Measurements from ENCODE around the gene SUSD2.

SUSD2 gene

DNA sequence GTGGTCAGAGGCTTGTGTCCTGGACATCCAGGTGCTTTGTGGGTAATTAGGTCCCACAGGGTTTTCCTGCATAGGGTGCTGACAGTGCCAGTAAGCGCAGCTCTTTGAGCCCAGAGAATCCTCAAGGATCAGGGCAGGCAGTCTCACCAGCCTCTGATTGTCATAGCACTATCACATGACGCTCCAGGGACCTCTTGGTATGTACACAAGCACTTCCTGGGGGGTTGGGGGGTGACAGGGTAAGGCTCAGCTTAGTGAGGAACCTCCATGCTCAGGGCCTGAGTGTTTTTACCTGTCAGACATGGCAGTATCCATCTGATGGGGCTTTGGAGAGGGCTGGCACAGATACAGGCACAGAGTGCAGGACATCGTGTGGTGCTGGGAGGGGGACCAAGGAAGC is 27.9 kb upstream of the SUSD2 start:
- DNase-seq (ENCODE audit: low read depth in 1 of 2, low spot score in 1 of 2) = no peak

DNA sequence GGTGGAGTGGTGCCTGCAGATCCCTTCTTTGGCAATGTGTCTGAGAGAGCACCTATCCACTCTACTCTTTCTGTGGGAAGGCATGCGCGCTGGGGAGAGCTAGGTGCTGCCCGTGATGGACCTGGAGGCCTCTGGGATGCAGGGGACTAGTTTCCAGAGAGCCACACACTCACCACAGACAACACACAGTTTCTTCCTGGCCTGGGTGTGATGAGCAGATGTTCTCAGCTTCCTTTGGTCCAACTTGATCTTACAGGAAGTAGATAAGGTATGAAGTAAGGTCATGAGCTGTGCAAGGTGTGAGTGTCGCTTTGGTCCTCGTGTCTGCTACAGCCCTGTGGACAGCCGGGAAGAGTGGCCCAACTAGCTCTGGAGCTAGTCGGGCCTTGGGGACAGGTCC is 27.3 kb upstream of the SUSD2 start:
- DNase-seq (ENCODE audit: low read depth in 1 of 2, low spot score in 1 of 2) = no peak

DNA sequence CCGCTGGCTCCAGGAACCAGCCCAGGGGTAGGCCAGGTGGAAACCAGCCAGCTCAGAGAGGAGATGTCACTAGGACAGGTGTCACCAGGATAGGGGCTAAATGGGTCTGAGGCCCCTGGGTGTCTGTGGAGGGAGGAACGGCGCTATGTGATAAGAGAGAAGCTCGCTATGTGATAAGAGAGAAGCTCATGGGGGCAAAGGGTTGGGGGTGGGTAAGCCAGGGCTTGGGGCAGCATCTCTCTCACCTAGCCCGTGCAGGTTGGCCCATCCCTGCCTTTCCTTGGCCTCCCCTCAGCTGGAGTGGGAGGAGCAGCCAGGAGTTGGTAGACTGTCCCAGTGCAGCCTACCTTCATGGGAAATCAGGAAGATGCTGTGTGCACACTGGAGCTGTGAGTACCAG is 26.5 kb upstream of the SUSD2 start:
- DNase-seq (ENCODE audit: low read depth in 1 of 2, low spot score in 1 of 2) = no peak

DNA sequence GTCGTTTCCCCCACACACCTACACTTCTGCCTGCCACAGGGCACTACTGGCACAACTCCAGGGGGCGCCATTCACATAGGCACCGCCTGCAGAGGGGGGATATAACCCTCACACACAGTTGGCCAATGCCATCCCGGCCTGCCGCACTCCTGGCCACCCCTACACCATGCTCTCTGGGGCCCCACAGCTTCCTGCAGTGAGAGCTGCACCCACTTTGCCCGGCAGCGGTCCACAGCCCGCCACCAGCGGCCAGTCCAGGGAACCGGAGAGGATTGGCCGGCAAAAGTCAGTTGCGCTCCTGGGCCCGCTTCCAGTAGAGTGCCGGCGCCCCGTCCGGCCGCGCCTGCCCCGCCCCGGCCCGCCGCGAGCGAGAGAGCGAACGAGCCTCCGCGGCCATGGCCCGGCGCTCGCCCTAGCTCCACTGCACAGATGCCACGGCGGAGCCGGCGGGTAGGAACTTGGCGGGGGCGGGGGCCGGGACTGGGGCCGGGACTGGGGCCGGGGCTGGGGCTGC is 25.6 kb upstream of the SUSD2 start:
- DNase-seq (ENCODE audit: low read depth in 1 of 2, low spot score in 1 of 2) = peak in 1 of 2 donors; percentile 27

DNA sequence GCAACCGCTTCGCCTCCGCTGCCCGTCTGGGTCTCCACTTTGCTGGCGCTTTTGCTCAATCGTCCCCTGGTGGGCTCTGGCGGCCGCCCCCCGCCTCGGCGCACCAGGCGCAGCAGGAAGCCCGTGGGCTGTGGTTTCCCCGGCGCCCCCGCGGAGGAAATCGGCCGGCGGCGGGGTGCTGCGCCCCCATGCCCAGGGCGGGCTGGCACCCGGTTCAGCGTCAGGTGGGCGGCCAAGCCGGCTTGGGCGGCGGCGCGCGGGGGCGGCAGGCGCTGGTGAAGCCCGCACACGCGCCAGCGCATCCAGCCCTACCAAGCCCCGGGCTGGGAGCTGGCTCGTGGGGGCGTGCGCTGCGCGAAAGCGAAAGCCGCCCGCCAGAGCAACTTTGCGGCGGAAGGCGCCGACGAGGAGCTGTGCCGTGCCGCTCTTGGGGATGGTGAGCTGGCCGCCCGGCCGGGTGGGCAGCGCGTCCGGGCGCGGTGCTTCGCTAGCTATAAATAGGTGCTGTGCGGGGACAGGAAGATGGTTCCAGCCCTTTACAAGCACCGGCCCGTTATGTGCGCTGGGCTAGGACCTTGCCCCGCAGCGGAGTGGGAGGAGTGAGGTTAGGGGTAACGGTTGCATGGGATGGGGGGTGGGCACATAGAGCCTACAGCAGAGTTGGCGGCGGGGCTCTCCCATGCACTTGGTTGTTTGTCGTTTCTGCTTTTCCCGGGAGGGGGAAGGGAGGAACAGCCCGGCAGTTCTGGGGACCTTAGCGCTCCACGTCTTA is 25.0 kb upstream of the SUSD2 start:
- peak in 1 of 2 donors; percentile 37 for DNase-seq (ENCODE audit: low read depth in 1 of 2, low spot score in 1 of 2)

DNA sequence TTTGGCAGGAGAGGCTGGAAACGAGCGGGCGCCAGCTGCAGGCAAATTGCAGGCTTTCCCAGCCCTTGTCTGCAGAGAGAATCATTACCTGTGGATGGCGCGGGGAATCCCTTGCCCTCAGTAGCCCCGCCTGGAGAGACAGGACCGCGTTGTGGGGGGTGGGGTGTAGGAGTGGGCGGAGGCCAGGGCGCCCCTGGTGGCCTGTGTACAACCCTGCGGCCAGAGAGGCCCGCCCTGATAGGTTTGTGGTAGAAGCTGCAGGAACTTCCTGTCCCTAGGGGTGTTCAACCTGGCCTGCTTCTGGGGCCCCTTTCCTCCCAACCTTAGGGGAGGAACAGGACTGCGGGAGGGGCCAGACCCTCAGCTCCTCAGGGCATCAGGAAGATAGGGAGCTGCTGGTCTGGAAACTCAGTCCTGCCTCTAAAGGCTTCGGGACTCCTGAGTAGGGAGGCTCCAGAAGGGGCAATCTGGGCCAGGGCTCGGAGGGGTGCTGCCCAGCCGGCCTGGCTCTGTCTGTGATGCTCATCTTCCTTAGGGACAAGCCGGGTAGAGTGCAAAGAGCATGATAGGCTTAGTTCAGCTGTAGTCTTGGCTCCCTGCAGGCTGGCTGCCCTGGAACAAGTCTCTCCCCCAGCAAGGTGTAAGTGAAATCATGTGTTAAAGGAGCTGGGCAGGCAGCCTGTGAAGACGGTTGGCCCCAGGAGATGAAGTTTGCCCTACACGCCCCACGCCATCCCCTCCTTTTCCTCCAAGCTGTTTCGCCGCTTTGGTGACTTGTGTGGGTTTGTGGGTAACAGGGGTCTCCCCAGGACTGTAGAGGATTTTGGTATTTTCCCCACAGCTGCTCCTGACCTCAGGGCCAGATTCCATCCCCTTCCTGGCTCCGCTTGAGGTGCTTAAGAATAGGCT is 24.1 kb upstream of the SUSD2 start:
- peak; percentile 40 to 68 for DNase-seq (ENCODE audit: low read depth in 1 of 2, low spot score in 1 of 2)

DNA sequence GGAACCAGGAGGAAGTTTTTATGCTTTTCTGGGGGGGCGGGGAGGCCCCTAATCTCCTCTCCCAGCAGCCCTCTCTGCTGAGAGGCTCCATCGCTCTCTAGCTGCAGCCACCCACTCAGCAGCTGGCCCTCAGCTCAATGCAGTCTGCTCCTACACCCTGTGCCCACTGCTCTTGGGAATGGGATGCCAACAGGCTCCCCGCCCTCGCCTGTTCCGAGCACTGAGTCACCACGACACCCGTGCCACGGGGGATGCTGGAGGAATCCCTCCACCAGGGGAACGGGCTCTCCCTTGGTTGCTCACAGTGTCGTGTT is 23.5 kb upstream of the SUSD2 start:
- DNase-seq (ENCODE audit: low read depth in 1 of 2, low spot score in 1 of 2) = no peak

DNA sequence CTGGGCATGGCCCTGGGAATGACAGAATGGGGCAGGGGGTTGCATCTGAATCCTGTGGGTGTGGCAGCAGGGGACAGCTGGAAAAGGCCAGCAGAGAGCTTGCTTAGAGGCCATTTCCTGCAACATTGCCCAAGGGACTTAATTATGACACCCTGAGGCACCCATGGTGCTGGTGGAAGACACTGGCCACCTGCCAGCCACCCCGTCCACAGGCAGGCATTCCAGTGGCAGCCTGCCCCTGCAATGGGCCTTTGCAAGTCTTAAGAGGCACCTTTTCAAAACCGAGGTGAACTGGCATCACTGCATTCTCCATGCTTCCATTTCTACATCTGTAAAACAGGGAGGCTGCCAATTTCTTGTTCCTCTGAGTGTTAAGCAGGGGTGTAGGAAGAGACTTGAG is 21.6 kb upstream of the SUSD2 start:
- DNase-seq (ENCODE audit: low read depth in 1 of 2, low spot score in 1 of 2) = no peak

DNA sequence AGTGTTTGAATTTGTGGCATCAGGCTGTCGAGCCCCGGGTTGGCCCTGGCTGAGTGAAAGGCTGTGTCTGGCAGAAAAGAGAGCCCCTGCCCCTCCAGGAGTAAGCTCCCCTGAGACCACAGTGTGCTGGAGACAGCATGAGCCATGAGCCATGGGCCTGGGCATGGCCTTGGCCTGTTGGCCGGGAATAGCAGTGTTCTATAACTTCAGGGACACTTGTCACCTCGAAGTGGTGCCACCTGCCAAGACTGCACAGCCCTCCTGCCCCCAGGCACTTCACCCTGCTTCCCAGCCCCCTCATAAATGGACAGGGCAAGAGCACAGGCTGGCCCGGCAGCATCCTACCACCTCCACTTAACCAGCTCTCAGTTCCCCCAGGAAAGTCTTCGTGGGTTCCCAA is 20.7 kb upstream of the SUSD2 start:
- no peak for DNase-seq (ENCODE audit: low read depth in 1 of 2, low spot score in 1 of 2)

DNA sequence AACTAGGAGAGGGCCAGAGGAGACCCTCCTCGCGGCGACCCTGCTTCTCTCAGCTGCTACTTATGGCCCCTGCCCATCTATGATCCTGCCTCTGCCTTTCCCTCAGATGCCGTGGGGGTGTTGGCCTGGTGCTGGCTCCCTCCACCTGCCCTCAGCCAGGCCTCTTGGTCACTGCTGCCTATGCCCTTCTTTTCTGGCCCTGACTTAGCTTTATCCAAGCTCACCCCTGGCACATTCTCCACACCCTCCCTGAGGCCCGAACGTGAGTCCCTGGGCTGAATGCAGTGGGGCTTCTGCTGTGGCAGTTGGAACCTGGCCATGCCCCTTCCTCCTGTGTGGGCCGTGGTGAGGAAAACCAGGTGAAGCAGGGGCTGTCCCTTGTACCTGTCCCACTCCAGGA is 19.8 kb upstream of the SUSD2 start:
- no peak for DNase-seq (ENCODE audit: low read depth in 1 of 2, low spot score in 1 of 2)

DNA sequence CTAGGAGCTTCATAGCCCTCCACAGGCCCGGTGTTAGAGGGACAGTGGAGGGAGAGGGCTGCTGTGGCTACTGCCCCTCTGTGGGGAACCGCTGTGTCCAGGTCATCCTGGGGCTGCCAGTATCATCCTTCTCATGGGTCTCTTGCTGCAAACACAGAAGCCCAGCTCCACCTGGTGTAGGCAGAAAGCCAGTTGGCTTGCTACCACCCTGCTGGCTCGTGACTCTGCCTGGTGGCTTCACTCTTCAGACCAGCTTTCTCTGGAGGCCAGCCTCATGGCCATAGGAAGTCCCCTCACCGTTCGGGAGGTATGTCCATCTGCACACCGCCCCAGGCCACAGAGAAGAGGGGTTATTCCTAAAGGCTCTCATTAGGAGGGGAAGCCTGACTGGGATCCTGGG is 19.4 kb upstream of the SUSD2 start:
- no peak for DNase-seq (ENCODE audit: low read depth in 1 of 2, low spot score in 1 of 2)

DNA sequence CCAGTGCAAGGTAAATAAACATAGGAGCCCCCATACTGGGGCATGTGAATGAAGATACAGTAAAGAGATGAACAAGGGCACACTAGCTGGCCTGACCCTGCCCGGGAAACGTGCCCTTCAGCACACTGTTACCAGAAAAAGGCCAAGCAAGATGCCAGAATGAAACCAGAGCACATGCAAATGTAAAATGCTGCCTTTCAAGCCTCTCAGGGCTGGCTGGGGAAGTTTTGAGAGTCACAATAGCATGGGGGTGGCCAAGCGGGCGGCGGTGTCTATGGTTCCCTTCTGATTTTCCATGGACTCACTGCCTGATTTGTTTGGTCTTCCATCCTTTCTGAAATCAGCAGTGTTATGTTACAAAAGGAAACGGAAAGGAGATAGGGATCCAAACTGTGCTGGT is 18.9 kb upstream of the SUSD2 start:
- no peak for DNase-seq (ENCODE audit: low read depth in 1 of 2, low spot score in 1 of 2)

DNA sequence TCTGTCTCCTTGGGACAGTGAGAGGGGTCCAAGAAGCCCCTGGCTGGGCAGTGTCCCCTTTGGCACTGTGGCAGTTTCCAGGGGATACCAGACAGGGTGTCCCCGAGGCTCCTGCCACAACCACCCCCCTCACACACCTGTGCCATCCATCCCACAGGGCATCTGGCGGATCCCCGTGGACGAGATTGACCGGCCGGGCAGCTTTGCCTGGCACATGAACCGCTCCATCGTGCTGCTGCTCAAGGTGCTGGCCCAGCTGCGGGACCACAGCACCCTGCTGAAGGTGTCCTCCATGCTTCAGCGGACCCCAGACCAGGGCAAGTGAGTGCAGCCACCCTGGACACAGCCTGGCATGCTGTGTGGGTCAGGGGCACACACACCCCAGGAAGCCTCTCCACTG is 17.0 kb upstream of the SUSD2 start:
- DNase-seq (ENCODE audit: low read depth in 1 of 2, low spot score in 1 of 2) = no peak

DNA sequence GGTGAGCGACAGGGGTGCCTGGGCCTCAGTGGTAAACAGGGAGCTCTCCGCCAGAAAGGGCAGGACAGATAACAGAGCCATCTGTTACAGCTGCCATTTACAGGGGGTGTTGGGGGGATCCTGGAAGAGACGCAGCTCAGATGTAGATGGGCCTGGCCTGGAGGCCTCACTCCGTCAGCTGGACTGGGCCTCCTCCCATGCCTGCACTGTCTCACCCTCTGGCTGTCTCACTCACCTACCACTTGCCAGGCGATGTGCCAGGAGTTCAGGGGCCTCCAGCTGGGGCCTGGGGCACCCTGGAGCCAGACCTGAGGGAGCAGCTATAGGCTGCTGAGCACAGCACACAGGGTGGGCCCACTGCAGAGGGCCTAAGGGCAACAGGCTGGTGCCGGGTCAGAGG is 16.3 kb upstream of the SUSD2 start:
- no peak for DNase-seq (ENCODE audit: low read depth in 1 of 2, low spot score in 1 of 2)

DNA sequence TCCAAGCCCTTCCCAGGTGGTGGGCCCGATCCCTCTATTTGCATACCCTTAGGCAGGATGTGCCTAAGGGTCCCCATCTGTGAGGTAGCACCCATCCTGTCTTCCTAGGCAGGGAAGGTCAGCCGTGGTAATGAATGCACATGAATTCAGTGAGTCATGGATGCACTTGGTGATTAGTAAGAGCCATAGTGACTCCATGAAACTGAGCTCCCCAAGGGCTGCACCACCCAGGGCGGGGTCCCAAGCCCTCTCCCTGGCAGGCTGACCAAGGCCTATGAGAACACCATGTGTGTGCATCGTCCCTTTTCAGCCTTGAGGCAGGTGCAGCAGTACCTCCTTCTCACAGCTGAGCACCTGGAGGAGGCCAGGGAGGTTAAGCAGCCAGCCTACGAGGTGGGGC is 15.6 kb upstream of the SUSD2 start:
- no peak for DNase-seq (ENCODE audit: low read depth in 1 of 2, low spot score in 1 of 2)

DNA sequence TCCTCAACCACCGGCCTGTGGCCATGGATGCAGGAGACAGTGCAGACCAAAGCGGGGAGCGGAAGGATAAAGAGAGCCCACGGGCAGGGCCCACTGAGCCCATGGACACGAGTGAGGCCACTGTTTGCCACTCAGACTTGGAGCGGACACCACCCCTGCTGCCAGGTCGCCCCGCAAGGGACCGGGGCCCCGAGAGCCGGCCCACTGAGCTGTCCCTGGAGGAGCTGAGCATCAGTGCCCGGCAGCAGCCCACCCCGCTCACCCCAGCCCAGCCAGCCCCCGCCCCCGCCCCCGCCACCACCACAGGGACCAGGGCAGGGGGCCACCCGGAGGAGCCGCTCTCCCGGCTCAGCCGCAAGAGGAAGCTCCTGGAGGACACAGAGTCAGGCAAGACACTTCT is 14.5 kb upstream of the SUSD2 start:
- no peak for DNase-seq (ENCODE audit: low read depth in 1 of 2, low spot score in 1 of 2)

DNA sequence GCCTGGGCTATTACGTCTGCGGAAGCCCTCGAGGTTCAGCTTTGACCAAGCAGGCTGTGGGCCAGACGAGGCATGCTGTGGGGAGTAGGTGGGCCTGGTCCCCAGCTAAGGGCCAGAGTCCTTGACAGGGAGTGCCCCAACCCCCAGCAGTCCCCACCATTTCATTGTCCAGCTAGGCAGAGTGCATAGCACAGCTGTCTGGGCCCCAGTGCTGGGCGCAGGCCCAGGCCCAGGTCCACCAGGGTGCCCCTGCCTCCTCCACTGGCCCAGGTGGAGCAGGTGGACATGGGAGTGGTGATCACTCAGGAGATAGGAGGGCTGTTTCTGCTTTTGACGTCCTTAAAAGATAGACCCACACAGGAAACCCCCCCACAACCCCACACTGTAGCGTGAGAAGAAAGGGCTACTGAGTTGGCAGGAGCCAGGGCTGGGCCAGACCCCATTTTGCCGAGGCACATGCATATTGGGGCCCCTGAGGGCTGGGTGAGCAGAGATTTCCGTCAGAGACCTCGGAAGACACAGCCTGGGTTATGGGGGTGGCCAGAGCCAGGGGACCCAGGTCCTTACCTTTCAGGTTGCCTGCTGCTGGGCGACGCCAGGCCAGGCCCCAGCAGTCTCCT is 11.7 kb upstream of the SUSD2 start:
- no peak for DNase-seq (ENCODE audit: low read depth in 1 of 2, low spot score in 1 of 2)

DNA sequence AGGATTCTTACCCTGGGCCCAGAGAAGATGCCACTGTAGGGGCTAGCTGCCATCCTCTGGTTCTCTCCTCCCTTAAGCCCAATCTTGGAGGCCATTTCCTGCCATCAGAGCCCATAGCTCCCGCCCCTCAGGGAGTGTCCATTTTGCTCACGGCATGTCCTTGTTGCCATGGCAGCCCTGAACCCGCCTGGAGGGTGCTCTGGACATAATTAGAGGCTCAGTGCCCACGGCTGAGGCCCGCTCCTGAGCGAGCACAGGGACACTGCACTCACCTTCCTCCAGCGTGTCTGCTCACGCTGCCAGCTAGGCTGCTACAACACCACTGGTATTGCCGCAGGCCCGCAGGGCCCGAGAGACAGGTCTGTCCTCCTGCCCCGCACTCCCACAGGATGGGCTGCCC is 11.1 kb upstream of the SUSD2 start:
- no peak for DNase-seq (ENCODE audit: low read depth in 1 of 2, low spot score in 1 of 2)

DNA sequence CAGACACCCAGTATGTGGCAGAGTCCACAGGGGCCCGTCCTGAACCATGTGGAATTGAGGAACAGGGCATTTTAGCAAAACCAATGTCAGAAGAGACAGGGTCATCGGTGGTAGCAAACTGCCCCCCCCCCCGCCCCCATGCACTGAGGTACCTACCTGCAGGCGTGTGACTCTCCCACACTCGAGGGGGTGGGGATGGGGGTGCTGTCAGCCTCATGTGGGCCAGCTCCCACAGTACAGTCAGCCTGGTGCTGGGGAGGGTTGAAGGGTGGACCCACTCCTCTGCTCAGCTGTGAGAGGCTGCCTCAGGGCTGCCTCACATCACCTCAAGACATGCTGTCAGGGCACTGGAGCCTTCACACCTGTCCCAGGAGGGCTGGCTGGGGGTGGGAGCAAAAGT is 10.7 kb upstream of the SUSD2 start:
- no peak for DNase-seq (ENCODE audit: low read depth in 1 of 2, low spot score in 1 of 2)

DNA sequence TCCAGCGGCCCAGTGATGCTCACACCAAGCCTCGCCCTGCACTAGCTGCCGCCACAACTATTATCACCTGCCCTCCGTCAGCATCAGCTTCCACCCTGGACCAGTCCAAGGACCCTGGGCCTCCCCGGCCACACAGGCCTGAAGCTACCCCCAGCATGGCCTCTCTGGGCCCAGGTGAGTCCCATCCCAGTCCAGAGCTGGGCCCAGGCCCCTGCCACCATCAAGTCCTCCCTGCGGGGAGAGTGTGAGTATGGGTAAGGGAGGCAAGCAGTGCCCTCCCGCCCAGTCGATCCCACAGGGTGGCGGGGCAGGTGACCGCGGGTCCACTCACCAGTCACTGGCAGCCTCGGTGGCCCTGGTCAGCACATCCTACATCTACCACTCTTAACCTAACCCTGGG is 9.5 kb upstream of the SUSD2 start:
- no peak for DNase-seq (ENCODE audit: low read depth in 1 of 2, low spot score in 1 of 2)

DNA sequence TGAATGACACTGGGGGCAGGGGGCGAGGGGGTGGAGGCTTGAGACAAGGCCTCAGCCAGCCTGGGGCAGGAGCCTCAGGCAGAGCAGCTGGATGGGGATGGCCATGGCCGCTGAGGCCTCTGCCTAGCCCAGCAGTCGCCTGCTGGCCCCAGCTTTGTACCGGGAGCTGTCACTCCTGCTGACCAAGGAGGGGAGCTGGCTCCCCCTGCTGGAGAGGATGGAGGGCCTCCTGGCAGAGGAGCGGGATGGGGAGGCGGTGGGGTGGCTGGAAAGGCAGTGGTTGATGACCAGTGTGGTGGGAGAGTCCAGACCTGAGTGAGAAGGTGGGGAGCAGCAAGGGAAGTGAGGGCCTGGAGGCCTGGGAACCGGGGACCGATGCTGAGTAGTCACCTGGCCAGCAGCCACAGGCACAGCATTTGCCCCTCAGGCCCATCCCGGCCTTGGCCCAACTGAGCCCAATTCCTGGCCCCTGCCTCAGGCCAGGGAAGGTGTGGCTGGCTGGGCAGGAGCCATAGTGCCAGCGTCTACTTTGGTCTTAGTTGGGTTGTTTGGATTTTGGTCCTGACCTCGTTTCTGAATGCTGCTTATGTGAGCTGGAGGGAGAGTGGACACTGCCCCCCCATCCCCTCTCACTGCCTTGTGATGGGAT is 6.0 kb upstream of the SUSD2 start:
- peak in 1 of 2 donors; percentile 28 for DNase-seq (ENCODE audit: low read depth in 1 of 2, low spot score in 1 of 2)

DNA sequence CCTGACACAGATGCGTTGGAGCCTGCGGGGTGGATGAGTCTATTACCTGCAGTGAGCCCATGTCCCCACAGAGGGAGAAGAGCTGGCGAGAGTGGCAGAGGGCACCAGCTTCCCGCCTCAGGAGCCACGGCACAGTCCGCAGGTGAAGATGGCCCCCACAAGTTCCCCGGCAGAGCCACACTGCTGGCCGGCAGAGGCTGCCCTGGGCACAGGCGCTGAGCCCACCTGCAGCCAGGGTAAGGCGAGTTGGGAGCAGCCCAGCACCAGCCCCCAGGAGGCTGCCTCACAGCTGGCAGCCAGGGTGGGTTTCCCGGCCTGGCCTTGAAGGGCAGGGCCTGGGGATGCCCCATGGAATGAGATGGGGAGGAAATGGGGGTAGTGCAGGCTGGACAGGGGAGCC is 5.2 kb upstream of the SUSD2 start:
- no peak for DNase-seq (ENCODE audit: low read depth in 1 of 2, low spot score in 1 of 2)

Measured in activated CD4-positive, alpha-beta T cell treated with anti-CD3 and anti-CD28 coated beads, Interleukin-2, amount 50 U/mL, for 24 hours (primary cell).